Measurements from ENCODE around the gene CD109. TPM values are rescaled to one million over a fixed set of nuclear protein-coding genes. Genes with fewer than 3 reads are reported as not detected.

CD109 gene
- total RNA-seq, 1 experiment from 2014 or later, result 19.1 TPM

DNA sequence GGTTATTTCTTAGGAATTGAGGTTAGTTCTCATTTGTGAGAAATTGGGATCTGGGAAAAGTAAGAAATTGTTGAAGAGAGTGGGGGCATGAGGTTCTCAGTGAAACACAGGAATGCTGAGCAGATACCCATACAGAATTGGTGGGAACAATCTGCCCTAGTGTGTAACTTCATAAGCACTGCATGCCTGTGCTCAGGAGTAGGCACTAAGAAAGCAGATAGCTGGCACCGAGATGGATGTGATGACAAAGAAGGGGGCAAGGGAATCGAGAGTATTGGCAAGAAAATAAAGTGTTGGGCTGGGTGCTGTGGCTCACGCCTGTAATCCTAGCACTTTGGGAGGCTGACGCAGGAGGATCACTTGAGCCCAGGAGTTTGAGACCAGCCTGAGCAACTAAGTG, 46.2 kb upstream of the CD109 start:
- peaks cover 9% of the 10 kb centered on the region; the same call in 1 of the 2 replicates for H3K79me2 ChIP-seq (ENCODE audit: low read length)
- H3K27me3 ChIP-seq (ENCODE audit: low read length), result no peaks in the 10 kb centered on the region
- H3K4me1 ChIP-seq (ENCODE audit: insufficient read depth, low read length), result peaks cover 5% of the 10 kb centered on the region; the same call in 1 of the 2 replicates
- intact Hi-C loops (cut with micrococcal nuclease), result no loop called here
- no peak overlapping the region for H3K9ac ChIP-seq (ENCODE audit: low read length)
- ATAC-seq (no peak), DNase-seq (no peak)
- no peaks in the 10 kb centered on the region for H3K9me3 ChIP-seq (ENCODE audit: low read length)
- H4K20me1 ChIP-seq (ENCODE audit: low read length), result no peaks in the 10 kb centered on the region
- no peak for TF ChIP-seq EZH2 (IDR thresholded peaks at IDR 0.05; ENCODE audit: low read length, unreplicated experiment)
- no peak for TF ChIP-seq EZH2phosphoT487 (IDR thresholded peaks at IDR 0.05; ENCODE audit: borderline replicate concordance, low read length)
- TF ChIP-seq, protein P1, sequence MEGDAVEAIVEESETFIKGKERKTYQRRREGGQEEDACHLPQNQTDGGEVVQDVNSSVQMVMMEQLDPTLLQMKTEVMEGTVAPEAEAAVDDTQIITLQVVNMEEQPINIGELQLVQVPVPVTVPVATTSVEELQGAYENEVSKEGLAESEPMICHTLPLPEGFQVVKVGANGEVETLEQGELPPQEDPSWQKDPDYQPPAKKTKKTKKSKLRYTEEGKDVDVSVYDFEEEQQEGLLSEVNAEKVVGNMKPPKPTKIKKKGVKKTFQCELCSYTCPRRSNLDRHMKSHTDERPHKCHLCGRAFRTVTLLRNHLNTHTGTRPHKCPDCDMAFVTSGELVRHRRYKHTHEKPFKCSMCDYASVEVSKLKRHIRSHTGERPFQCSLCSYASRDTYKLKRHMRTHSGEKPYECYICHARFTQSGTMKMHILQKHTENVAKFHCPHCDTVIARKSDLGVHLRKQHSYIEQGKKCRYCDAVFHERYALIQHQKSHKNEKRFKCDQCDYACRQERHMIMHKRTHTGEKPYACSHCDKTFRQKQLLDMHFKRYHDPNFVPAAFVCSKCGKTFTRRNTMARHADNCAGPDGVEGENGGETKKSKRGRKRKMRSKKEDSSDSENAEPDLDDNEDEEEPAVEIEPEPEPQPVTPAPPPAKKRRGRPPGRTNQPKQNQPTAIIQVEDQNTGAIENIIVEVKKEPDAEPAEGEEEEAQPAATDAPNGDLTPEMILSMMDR (conservative IDR thresholded peaks at IDR 0.05; ENCODE audit: low read depth, low read length), result no peak
- CTCF ChIA-PET, result no interaction called here
- no peaks in the 10 kb centered on the region for H3F3A ChIP-seq (ENCODE audit: low read length, unreplicated experiment)
- H3K27ac ChIP-seq (ENCODE audit: low read length), result no peak overlapping the region
- POLR2A ChIA-PET (ENCODE audit: unreplicated experiment), result no interaction called here
- no TSS peak for BruUV-seq (replicated peaks)
- no peak overlapping the region for H2AFZ ChIP-seq (ENCODE audit: low read length)
- H3K9me2 ChIP-seq (replicated peaks; ENCODE audit: low read length), result no peaks in the 10 kb centered on the region
- no peaks in the 10 kb centered on the region for H3K36me3 ChIP-seq (ENCODE audit: low read depth, low read length)
- no peak overlapping the region for H3K4me3 ChIP-seq (ENCODE audit: low read length)
- no peak overlapping the region for H3K4me2 ChIP-seq (ENCODE audit: low read length)

DNA sequence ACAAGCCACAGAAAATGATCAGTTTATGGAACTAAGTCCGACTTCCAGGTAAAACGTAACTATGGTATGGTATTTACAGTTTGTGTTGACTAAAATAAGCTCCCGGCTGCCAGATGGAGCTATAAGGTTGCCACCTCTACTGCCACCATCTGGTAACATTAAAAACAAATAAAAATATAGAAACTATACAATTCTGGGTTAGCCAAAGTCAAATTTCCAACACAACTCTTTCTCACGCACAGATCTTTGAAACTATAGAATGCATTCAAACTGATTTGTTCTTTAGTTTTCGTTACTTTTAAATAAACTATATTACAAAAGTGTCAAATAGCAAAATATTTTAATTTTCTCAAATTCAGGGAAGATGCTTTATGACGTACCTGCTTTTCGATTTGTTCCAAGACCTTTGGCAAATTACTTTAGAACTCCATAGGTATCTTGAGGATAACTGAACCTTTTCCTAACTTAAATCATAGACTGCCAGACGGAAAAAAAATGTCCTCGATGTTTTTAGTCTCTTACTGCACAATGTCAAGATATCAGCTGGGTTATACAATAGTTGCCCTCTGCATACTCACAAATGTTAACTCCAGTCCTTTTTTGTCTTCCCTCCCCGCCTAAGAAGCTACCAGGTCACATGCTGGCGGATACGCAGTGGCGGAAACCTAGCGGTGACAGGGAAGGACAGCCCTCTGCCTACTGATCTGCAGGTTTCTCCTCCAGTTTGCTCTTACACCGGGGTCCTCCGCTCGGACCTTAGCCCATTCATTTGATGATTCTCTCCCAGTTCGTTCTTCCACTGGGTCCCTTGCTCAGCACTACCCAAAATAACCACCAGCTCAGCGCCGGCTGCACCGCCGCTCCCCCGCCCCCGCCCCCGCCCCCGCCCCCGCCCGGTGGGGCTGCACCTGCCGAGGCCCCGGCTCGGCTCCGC, 43.1 kb upstream of the CD109 start:
- CTCF ChIA-PET, result interaction anchor here (0.6 to 1.2 kb wide), 2 partner anchors 9 to 161 kb away, joined by 3 to 4 read pairs; no protein-coding TSS in a partner anchor
- Histone ChIP-seq H4K20me1 (ENCODE audit: low read length) (no peaks in the 10 kb centered on the region), H3K9ac (ENCODE audit: low read length) (peak overlapping the region; percentile 85; the same call in 1 of the 2 replicates), H3K79me2 (ENCODE audit: low read length) (peaks cover 14% of the 10 kb centered on the region; the same call in 1 of the 2 replicates), H3K9me2 (replicated peaks; ENCODE audit: low read length) (no peaks in the 10 kb centered on the region), H3K27ac (ENCODE audit: low read length) (no peak overlapping the region), H3K9me3 (ENCODE audit: low read length) (no peaks in the 10 kb centered on the region), H2AFZ (ENCODE audit: low read length) (peak overlapping the region; percentile 96), H3K27me3 (ENCODE audit: low read length) (no peaks in the 10 kb centered on the region), H3F3A (ENCODE audit: low read length, unreplicated experiment) (peaks cover 7% of the 10 kb centered on the region), H3K4me3 (ENCODE audit: low read length) (peak overlapping the region; percentile 92), H3K36me3 (ENCODE audit: low read depth, low read length) (no peaks in the 10 kb centered on the region), H3K4me1 (ENCODE audit: insufficient read depth, low read length) (peaks cover 28% of the 10 kb centered on the region), H3K4me2 (ENCODE audit: low read length) (peak overlapping the region; percentile 91)
- ATAC-seq (peak; percentile 39), DNase-seq (peak; percentile 51)
- TF ChIP-seq EZH2 (IDR thresholded peaks at IDR 0.05; ENCODE audit: low read length, unreplicated experiment) (no peak), EZH2phosphoT487 (IDR thresholded peaks at IDR 0.05; ENCODE audit: borderline replicate concordance, low read length) (no peak)
- TF ChIP-seq, protein P1 (conservative IDR thresholded peaks at IDR 0.05; ENCODE audit: low read depth, low read length), result peak; percentile 50; the same call in 1 of the 2 replicates
- TSS peak; percentile 69 for BruUV-seq (replicated peaks)
- POLR2A ChIA-PET (ENCODE audit: unreplicated experiment), result interaction anchor here (0.5 to 1.0 kb wide), 6 partner anchors 40 to 264 kb away, joined by 3 to 6 read pairs (median 4); no protein-coding TSS in a partner anchor
- intact Hi-C loops (cut with micrococcal nuclease), result loop anchor here (2.0 kb wide), 1 partner anchor 72 kb away; no protein-coding TSS in a partner anchor

Data from PC-3 (cell line).